ENCODE data around the gene LRRC4C.

The LRRC4C gene

DNA sequence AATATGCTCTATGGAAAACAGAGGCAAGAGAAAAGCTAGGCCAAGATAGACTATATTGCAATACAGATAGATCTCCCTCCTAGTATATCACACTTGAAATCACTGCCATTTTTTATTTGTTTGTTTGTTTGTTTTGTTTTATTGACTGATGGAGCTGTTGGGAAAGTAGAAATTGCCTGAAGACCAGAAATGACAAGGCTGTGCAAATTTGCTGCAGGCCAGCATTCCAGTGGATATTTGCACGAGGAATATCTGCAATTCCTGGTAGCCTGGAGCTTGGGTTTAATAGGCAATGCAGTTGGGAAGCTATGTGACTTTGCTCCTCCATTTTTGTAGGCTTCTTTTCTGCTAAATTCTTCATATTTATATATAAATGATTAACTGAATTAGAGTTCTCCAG, 991.7 kb downstream of the LRRC4C start:
- DNase-seq (ENCODE audit: low read depth in 3 of 3): no peak

DNA sequence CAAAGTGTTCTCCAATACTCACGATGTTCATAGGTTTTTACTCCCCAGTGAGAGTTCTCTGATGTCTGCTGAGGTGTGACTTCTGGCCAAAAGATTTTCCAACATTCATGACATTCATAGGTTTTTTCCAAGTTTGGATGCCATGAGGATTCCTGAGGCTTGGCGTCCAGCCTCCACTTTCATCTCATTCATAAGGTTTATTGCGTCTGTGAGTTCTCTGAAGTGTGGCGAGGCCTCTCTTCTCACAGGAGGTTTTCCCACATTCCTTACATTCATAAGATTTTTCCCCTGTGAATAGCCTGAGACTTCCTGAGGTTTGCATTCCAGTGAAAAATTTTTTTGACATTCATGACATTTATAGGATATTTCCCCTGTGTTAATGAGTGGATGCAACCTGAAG, 1014.1 kb downstream of the LRRC4C start:
- no peak for DNase-seq (ENCODE audit: low read depth in 3 of 3)

DNA sequence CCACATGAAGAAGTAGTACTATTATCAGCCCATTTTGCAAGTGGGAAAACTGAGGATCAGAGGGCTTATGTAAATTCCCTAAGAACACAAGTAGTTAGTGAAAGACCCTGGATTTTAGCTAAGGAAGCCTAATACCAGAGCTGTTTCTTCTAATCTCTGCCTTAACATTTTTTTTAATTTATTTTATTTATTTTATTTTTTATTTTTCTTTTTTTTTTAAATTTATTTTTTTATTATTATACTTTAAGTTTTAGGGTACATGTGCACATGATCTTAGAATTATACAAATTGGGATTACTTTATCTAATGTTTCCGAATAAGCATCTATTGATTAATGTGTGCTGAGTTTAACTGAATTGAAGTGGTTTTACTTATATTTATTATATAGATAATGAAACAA, 1015.3 kb downstream of the LRRC4C start:
- no peak for DNase-seq (ENCODE audit: low read depth in 3 of 3)

DNA sequence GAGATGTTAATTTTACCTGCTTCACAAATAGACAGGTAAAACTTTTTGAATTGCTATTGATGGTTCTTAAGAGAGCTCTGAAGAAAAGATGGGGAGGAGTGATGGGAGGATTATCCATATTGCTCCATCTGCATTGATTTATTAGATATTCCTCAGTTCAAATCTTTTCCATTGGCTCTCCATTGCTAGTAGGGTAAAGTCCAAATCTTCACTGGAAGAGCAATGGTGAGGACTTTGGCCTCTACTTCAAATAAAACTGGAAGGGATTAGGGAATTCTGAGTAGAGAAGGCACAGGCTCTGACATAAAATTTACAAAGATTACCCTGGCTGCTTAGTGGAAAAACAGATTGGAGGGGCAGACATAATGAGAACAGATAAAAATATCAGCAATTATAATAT, 1024.1 kb downstream of the LRRC4C start:
- DNase-seq (ENCODE audit: low read depth in 3 of 3): no peak

DNA sequence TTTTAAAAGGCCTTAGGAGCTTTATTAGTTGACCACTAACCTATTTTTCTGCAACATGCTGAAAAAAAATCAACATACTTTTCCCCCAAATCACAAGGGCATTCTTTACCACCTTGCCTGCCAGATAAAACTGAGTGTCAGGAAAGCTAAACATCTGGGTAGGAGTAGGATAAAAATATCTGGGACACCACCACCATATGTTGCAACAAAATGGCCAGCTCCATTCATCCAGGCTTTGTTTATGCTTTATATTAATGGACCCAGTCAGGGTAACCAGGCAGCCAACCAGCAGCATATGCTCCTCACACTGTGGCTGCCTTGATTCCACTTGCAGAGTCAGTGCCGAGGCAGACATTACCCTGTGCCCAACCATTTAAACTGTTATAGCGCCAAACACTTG, 1024.5 kb downstream of the LRRC4C start:
- no peak for DNase-seq (ENCODE audit: low read depth in 3 of 3)

DNA sequence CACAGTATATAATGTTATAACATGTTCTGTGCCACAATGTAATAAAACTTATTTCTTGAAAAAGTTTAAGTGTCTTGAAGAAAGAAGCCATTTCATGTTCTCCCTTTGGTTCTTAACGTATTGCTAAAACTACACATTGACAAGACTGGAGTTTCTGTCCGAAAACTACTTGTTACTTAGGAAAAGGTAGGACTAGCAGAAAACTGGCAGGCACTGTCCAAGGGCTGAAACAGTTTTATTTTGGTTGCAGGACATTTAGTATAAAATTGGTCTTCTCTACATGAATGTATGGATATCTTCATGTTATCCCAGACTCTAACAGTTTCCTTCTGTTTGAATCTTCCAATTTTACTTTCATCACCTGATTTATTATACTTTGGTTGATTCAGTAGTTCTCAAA, 1027.1 kb downstream of the LRRC4C start:
- no peak for DNase-seq (ENCODE audit: low read depth in 3 of 3)

DNA sequence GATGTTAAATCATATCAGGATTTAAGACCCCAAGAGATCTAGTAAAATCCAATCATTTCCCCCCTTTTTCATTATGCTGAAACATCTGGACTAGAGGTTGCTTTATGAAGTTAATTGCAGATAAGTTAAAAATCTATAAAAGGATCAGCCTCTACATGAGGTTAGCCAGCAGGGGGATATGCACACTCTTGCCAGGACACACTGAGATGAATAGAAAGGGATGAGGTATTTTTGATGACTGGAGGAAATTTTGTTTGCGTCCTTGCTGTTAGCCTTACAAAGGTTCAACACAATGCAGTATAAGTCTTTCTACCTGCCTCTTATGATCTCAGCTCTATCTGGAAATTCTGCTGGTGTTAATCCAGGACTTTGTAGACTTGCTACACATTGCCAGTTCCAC, 1034.3 kb downstream of the LRRC4C start:
- no peak for DNase-seq (ENCODE audit: low read depth in 3 of 3)

DNA sequence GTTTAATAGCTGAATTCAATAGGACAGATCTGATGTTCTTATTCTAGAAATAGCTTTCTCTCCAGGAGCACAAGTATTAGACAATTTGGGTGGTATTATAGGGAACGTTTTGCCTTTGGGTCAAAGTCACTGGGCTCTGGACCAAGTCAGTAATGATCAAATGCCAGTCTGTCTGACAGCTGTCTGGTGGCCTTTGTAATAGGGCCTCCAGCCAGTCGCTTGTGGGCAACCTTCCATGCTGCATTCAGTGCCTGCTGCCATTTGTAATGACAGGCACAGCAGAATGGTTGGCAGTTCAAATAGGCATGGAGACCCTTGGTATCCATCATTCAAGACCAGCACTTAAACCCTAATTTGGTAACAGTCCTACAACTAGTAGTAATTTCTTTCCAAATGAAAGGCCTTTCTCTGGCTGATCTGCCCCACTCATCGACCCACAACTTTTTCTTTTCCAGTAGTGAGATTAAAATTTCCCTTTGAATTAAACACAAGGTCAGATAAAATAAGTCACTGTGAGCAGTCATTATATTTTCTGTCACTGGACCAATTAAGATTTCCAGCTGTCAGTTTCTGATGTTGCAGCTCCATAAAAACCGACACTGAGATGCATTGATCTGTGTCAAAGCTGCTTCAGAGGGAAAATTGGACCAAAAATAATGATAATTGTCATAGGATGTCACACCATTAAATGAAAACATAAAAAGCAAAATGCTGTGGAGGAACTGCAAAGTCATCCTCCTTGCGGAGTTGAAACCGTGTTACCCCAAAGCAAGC, 1038.1 kb downstream of the LRRC4C start:
- DNase-seq (ENCODE audit: low read depth in 3 of 3): no peak

DNA sequence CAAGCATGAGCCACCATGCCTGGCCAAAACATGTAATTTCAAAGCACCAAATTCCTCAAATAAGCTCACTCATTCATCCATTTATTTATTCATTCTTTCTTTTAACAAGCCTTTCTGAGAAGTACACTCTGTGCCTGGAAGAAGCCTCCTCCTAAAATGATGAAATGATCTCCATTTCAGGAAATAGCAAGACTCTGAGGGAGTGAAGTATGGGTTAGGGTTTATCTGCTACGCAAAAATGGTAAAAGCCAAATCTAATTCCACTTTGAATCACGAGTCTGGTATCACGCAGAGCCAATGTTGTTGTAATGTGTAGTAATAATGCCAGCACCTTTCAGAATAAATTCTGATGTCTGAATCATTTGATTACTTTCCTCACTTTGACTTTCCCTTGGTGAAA, 1041.8 kb downstream of the LRRC4C start:
- DNase-seq (ENCODE audit: low read depth in 3 of 3): no peak

DNA sequence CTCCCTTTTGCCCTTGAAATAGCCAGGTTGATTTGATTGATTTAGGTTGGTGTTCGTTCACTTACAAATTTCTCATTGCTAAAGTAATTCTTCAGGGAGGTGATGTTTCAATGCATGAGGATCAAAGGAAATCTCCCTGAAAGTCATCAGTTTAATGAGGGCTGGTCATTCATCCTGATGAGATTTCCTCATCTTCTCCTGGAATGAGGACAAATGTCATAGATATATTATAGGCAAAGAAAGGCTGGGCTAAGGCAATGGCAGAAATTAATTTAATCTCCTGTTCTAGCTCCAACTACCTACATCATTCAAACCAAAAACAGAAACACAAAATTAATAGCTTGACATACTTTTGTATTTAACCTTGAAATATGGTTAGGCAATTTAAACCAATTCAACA, 1052.1 kb downstream of the LRRC4C start:
- DNase-seq (ENCODE audit: low read depth in 3 of 3): no peak

DNA sequence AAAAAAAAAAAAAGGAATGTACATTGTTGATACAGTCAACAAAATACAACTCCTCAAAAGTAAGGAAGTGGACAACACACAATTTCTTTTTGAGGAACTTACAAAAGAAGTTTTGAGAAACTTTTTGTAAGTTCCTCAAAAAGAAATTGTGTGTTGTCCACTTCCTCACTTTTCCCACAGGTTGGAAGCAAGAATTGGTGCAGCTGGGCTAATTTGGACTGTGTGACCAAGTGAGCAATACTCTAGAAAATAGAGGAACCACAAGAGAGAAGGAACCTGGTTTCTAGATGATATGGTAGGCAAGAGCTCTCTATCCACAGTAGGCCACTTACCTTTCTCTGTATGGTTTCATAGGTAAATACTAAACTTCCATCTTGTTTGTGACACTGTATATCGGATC, 1053.8 kb downstream of the LRRC4C start:
- DNase-seq (ENCODE audit: low read depth in 3 of 3): no peak

DNA sequence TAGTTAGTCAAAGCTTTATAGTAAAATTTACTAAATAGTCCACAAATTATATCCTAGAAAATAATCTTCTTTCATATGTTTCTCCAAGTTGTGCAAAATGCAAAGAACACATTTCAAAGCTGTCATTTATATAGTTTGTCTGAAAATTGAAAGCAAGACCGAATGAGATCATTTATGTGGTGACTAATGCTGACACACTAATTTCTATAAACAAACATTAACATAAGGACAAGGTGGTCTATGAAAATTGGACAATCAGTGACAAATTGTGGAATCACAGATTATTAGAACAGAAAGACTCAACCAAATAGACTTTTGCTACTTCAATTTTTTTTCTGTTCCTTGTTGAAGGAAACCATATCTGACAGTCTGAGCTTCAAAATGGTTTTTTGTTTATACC, 1056.1 kb downstream of the LRRC4C start:
- no peak for DNase-seq (ENCODE audit: low read depth in 3 of 3)

DNA sequence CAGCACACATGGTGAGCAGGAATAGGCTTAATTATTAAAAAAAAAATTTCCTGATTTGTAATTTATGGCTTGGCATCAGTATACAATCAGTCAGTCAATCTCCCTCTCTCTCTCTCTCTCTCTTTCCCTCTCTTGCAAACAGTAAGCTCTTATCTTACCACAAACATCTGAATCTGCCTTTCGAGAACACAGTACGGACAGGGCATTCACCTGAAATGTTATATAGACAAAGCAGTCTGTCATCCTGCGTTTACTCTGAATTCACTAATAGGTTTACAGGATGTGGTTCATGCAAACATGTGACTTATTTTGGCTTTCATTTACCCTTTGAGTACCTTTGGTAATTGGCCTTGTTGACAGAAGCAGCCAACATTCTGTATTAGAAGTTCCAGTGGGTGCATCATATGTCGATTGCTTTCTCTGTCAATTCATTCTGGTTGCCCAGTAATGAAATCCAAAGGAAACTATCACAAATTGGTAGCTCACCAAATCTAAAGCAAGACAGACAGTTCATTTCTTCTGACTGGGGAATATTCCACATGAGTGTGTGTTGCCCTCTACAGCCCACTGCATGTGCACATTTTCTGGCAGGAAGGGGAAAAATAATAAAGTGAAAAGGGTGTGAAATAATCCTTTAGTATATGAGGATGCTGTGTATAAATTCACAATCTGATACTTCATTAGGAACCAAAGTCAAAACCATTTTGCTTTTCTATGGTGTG, 1058.2 kb downstream of the LRRC4C start:
- DNase-seq (ENCODE audit: low read depth in 3 of 3): no peak

DNA sequence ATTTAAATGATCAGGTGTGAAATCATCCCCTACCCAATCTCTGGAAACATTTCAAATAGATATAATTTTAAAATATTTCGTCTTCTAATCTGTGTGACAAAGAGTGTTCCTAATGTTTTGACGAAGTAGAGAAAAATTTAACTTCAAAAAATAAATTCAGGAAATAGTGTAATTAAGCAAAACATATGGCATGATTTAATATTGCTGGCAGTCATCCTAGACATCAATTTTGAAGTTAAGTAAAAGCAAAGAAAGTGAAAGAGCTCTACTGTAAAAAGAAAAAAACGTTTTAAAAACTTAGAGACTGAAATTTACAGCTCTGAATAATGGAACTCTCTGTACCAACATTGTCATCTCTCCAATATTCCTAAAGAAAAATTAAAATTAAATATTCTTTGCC, 1062.3 kb downstream of the LRRC4C start:
- DNase-seq (ENCODE audit: low read depth in 3 of 3): no peak

DNA sequence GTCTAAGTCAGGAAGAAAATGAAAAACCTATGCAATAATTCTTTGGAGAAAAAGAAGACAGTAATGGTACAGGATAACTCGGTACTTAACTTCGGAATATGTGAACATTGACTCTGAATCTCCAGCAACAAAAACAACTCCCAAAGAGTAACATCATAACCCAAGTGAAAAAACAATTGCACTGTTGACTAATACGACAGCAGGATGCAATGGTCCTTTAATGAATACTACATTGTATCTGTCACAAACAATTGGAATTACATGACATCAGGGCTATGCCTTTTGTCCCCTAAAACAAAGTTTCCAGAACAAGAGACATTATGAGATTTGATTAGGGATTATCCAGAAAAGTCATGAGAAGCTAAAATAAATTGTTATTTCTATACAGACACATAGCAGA, 1065.9 kb downstream of the LRRC4C start:
- DNase-seq (ENCODE audit: low read depth in 3 of 3): no peak

DNA sequence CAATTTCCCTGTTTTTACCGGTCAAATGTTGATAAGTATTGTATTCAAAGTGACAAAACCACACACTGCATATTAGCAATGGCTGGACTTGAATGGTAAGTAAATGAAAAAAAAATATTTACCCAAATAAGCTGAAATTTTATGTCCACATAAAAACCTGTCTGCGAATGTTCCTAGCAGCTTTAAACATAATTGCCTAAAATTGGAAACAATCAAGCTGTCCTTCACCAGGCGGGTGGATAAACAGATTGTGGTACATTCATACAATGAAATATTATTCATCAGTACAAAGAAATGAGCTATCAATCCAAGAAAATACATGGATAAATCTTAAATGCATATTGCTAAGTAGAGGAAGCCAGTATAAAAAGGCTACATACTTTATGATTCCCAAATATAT, 1067.8 kb downstream of the LRRC4C start:
- no peak for DNase-seq (ENCODE audit: low read depth in 3 of 3)

DNA sequence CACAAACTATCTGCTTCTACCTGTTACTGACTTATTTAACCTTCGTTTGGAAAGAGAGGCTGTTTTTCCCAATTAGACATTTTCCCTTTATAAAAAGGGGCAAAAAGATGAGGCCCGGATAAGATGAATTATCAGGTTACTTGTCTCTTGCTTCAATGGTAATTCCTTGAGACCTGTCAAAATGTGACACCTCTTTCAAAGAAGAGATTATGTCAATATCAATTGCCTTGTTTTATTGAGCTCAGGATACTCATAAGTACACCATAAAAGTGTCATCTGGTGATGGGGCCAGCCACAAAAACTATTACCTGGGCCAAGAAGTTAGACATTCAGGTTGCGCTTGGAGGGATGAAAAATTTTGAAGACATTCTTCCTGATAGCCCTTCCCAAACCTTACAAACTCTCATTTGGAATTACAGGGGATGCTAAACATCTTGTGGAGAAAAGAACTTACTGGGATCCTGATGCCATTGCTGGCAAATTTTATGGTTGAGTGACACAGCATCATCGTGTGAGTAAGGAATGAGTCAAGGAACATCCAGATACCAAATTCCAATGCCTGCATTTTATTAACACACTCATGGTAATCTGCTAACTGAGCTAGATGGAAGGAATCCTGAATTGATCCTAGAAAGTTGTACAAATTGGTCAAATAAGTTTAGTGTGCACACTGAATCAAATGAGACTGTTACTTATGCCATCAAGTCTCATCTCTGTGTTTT, 1071.2 kb downstream of the LRRC4C start:
- no peak for DNase-seq (ENCODE audit: low read depth in 3 of 3)

DNA sequence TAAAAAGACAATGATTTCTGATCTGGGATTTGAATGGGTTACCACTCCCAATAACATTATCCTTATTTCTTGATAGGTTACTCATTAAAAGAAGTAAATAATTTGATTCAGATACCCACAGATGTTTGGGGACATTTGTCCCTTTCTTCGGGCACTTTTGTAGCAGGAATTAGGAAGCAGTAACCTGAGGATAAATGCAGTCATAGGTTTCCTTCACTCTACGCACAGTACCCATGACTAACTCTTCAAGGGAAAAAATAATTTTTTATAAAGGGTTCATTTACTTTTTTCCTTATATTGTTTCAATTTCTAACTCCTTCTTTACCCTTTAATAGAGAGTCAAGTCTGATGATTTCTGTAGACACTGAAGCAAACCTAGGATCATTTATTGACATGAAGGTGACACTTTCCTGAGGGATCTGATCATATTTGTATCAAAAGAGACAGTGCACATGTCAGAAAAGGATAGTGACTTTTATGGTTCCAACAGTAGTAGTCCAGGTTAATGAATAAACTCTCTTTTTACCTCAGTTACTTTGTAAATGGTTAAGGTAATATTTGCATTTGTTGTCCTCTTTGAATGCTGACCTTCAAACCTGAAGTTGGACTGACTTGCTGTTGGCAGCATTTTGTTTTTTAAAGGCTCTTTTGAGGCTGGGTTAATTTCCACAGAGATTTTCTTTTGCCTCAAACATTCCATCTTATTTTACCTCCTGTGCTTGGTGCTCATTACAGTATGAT, 1072.0 kb downstream of the LRRC4C start:
- no peak for DNase-seq (ENCODE audit: low read depth in 3 of 3)

DNA sequence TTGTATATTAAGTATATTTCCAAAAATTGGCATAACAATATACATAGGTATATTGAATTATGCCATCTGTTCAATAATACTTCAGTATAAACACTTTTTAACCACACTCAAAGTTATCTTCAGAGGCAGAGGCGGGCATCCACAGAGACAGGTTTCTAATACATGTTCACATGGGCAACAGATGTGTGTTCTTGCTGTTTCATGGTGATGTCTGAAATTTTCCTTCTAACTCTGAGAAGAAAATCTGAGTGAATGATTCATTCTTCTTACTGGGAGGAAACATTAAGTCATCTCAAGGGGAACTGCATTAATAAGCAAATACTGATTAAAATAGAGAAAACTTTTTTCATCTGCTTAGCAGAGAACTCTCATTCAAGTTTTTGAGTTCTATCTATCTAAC, 1074.5 kb downstream of the LRRC4C start:
- no peak for DNase-seq (ENCODE audit: low read depth in 3 of 3)

DNA sequence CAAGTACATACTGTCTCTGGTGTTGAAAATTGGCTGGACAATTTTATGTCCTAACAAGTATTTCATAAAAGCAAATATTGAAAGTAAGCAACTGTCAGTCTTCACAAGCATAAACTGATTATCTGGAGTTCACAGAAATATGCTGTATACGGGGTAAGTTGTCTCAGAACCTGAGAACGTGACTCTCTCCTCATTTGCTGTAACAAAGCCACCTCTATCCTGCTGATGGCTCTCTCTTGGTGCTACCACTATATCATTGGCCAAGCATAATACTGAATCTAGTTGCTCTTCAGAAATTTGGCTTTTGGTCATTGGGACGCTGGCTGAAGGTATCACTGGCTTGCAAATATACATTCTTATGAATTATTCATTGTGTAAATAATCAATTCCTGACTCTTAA, 1078.0 kb downstream of the LRRC4C start:
- DNase-seq (ENCODE audit: low read depth in 3 of 3): no peak

DNA sequence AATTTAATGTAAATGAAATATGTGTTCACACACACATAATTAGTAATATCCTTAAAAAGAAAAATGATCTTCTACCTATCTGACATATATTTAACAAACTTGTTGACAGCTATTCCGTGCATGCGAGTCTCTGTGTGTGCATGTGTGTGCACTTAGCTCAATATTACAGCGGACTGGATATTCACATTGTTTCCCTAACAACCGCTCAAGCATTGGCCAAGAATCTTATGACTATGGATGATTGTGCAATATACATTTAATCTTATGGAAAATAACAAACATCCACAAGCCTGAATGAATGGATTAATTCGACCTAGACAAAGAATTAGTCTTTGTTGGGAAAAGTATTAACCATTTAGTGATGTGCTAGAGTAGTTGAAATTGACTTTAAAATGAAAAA, 1078.6 kb downstream of the LRRC4C start:
- DNase-seq (ENCODE audit: low read depth in 3 of 3): no peak

DNA sequence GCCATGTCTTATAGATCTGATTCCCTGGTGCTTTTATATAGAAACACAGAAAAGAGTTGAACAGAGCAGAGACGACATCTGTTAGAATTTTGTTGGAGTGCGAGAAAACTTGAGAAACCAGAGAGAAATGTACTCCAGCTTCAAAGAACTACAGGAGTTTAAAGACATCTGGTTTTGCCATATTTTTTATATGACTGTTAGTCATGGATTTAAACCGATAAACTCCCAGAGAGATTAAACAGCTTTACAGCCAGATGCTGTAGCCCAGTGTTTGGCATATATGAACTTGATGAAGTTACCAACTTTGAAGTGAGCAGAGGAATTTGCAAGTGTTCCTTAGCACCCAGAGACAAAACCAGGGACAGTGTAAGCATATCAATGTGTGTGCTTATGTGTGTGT, 1083.1 kb downstream of the LRRC4C start:
- DNase-seq (ENCODE audit: low read depth in 3 of 3): no peak

Data from stimulated activated CD4-positive, alpha-beta T cell treated with anti-CD3 and anti-CD28 coated beads, TNF-alpha, amount 100 ng/mL, for 4 hours (primary cell).